K562 treated with DMSO at 1 percent for 12 hours (cell line): ENCODE data around the gene ARR3. TPM values are rescaled to one million over a fixed set of nuclear protein-coding genes. Genes with fewer than 3 reads are reported as not detected.

Experiments used
- total RNA-seq: library from RNA; unstranded; fragments of 300-600 nt; gene quantifications from 2 replicates; pipeline ENCODE4 v1.2.3, GENCODE V29; 2022; ENCODE audit not compliant: insufficient read depth

ARR3 gene
- not detected in 2 replicates for total RNA-seq

GRCh38 chrX:70268034-70268433 is at the start of gene ARR3:
Gene ARR3 (plus strand): TSS chrX:70268334. CDS start chrX:70269386, 1,052 bp downstream.

GRCh38 chrX:70234355-70234754 is 33.8 kb upstream of the ARR3 start, which contains the start of gene AWAT1:
Gene AWAT1 (plus strand): TSS chrX:70234655. CDS start chrX:70234696, 41 bp downstream.

GRCh38 chrX:70260104-70260503 is 8.0 kb upstream of the ARR3 start, which contains the start of gene P2RY4:
Gene P2RY4 (minus strand): TSS chrX:70260204. CDS start chrX:70259624, 580 bp downstream.

GRCh38 chrX:70281951-70282350 is 13.8 kb downstream of the ARR3 start, which contains the start of gene RAB41:
Gene RAB41 (plus strand): TSS chrX:70282172. CDS start chrX:70282218, 46 bp downstream.

GRCh38 chrX:70289793-70290770 is 21.9 kb downstream of the ARR3 start, which contains the start of the genes KIF4A and PDZD11:
Gene KIF4A (plus strand): TSS chrX:70290104. CDS start chrX:70290459, 355 bp downstream.
Gene PDZD11 (minus strand): TSS chrX:70289927. CDS start chrX:70289341, 586 bp downstream.

Other genes with a start within 250 kb of the ARR3 start
- gene AWAT2, start 218.4 kb upstream of the ARR3 start, total RNA-seq: not detected in 2 replicates
- gene OTUD6A, start 205.9 kb upstream of the ARR3 start, total RNA-seq: 0.52 and 1.2 TPM in 2 replicates
- 82.0 and 96.0 TPM in 2 replicates for gene IGBP1, start 134.9 kb upstream of the ARR3 start, total RNA-seq
- gene DGAT2L6, start 90.9 kb upstream of the ARR3 start, total RNA-seq: not detected in 2 replicates
- not detected in 2 replicates for gene AWAT1, start 33.7 kb upstream of the ARR3 start, total RNA-seq
- not detected in 2 replicates for gene P2RY4, start 8.1 kb upstream of the ARR3 start, total RNA-seq
- not detected in 2 replicates for gene RAB41, start 13.8 kb downstream of the ARR3 start, total RNA-seq
- gene PDZD11, start 21.6 kb downstream of the ARR3 start, total RNA-seq: 32.0 and 44.6 TPM in 2 replicates
- 23.8 and 51.8 TPM in 2 replicates for gene KIF4A, start 21.8 kb downstream of the ARR3 start, total RNA-seq
- gene GDPD2, start 155.0 kb downstream of the ARR3 start, total RNA-seq: not detected in 2 replicates
- 2.4 and 4.7 TPM in 2 replicates for gene DLG3, start 176.5 kb downstream of the ARR3 start, total RNA-seq